ENCODE data around the gene GRK1. TPM values are rescaled to one million over a fixed set of nuclear protein-coding genes. Genes with fewer than 3 reads are reported as not detected.

GRK1 gene
- total RNA-seq, 1 experiment from 2014 or later = not detected

- no peak overlapping the region for H3K4me2 ChIP-seq (ENCODE audit: low read depth, low read length, poor library complexity, severe bottlenecking)
- H3K36me3 ChIP-seq (ENCODE audit: insufficient read depth, low read length) = no peaks in the 10 kb centered on the region
- no peaks in the 10 kb centered on the region for H3K27me3 ChIP-seq (ENCODE audit: low read length)
- no peak overlapping the region for H3K9ac ChIP-seq (ENCODE audit: low read length)
- H3K9me2 ChIP-seq (replicated peaks; ENCODE audit: insufficient read depth, low read length) = no peaks in the 10 kb centered on the region
- no peak for DNase-seq
- H3K4me3 ChIP-seq (ENCODE audit: low read length) = no peak overlapping the region
- H3K27ac ChIP-seq (ENCODE audit: low read length) = no peak overlapping the region
- no peaks in the 10 kb centered on the region for H3K9me3 ChIP-seq (ENCODE audit: low read length)
- no peaks in the 10 kb centered on the region for H3K79me2 ChIP-seq (ENCODE audit: low read length)
- H4K20me1 ChIP-seq (ENCODE audit: insufficient read depth, low read depth, low read length) = no peaks in the 10 kb centered on the region
- no peak overlapping the region for H2AFZ ChIP-seq (ENCODE audit: low read length)
- peaks cover 5% of the 10 kb centered on the region for H3K4me1 ChIP-seq (ENCODE audit: low read length)
Observed at GRCh38 chr13:113784645-113785024, 117.6 kb downstream of the GRK1 start.

DNA sequence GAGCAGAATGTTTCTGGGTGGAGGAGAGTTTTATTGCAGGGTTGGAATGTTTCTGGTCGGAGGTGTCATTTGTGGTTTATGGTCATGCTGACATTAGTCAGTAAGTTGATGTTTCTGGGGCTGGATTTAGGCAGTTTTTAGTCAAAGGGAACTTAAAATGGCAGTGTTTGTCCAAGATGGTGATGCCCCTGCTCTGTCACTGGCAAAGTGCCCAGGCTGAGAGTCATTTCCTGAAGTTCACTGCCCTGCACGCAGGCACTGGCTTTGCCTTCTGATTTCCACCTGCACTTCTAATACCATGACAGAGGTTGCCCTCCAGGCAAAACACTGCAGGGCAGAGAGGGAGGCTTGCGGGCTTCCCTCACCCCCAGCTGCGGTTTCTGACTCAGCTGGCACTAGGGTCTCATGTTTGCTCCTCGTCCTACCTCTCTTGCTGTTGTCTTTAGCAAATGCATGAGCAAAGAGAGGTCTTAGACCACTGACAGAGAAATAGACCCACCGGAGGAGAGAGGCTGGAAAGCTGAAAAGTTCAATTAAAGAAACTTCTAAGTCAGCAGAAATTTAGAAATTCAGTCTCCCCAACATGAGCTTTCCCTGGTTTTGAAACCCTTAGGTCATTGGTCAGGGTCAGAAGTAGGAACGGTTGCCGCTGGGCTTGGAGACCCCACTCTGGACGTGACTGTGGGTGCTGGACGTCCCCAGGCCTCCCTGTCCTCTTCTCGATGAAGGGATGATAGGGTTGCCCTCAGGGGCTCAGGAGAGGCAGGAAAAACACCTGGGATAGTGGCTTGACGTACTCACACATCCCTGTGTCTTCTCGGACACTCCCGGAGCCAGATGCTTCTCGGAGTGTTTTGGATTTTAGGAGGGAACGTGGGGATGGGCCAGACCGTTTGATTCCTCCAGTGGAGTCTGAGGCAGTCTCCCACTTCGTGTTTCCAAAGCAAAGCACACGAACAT is 118.3 kb downstream of the GRK1 start:
- Histone ChIP-seq H4K20me1 (ENCODE audit: insufficient read depth, low read depth, low read length) (no peaks in the 10 kb centered on the region), H3K9me3 (ENCODE audit: low read length) (no peaks in the 10 kb centered on the region), H2AFZ (ENCODE audit: low read length) (no peak overlapping the region), H3K4me2 (ENCODE audit: low read depth, low read length, poor library complexity, severe bottlenecking) (no peak overlapping the region), H3K4me1 (ENCODE audit: low read length) (peaks cover 5% of the 10 kb centered on the region), H3K79me2 (ENCODE audit: low read length) (no peaks in the 10 kb centered on the region), H3K36me3 (ENCODE audit: insufficient read depth, low read length) (no peaks in the 10 kb centered on the region), H3K9ac (ENCODE audit: low read length) (no peak overlapping the region), H3K9me2 (replicated peaks; ENCODE audit: insufficient read depth, low read length) (no peaks in the 10 kb centered on the region), H3K4me3 (ENCODE audit: low read length) (no peak overlapping the region), H3K27me3 (ENCODE audit: low read length) (no peaks in the 10 kb centered on the region), H3K27ac (ENCODE audit: low read length) (no peak overlapping the region)
- DNase-seq = no peak

- Histone ChIP-seq H3K4me2 (ENCODE audit: low read depth, low read length, poor library complexity, severe bottlenecking) (no peak overlapping the region), H3K9me2 (replicated peaks; ENCODE audit: insufficient read depth, low read length) (no peaks in the 10 kb centered on the region), H2AFZ (ENCODE audit: low read length) (no peak overlapping the region), H3K27ac (ENCODE audit: low read length) (no peak overlapping the region), H3K4me3 (ENCODE audit: low read length) (no peak overlapping the region), H3K9me3 (ENCODE audit: low read length) (no peaks in the 10 kb centered on the region), H3K36me3 (ENCODE audit: insufficient read depth, low read length) (no peaks in the 10 kb centered on the region), H3K9ac (ENCODE audit: low read length) (no peak overlapping the region), H4K20me1 (ENCODE audit: insufficient read depth, low read depth, low read length) (no peaks in the 10 kb centered on the region), H3K79me2 (ENCODE audit: low read length) (no peaks in the 10 kb centered on the region), H3K4me1 (ENCODE audit: low read length) (peaks cover 5% of the 10 kb centered on the region), H3K27me3 (ENCODE audit: low read length) (no peaks in the 10 kb centered on the region)
- no peak for DNase-seq
Observed at GRCh38 chr13:113786262-113786841, 119.3 kb downstream of the GRK1 start.

Other genes starting within 250 kb of the GRK1 start
- gene ADPRHL1, start 213.7 kb upstream of the GRK1 start, total RNA-seq (2014; rRNA removed; shearing (Covaris generic); ENCODE audit: low replicate concordance) = 8.9 and 10.2 TPM in 2 replicates
- gene DCUN1D2, start 176.5 kb upstream of the GRK1 start, total RNA-seq (2014; rRNA removed; shearing (Covaris generic); ENCODE audit: low replicate concordance) = 26.2 and 31.1 TPM in 2 replicates
- gene TFDP1, start 82.5 kb upstream of the GRK1 start, total RNA-seq (2014; rRNA removed; shearing (Covaris generic); ENCODE audit: low replicate concordance) = 89.2 and 113 TPM in 2 replicates
- not detected in 2 replicates for gene ATP4B, start 9.0 kb upstream of the GRK1 start, total RNA-seq (2014; rRNA removed; shearing (Covaris generic); ENCODE audit: low replicate concordance)
- 0.86 and 1.4 TPM in 2 replicates for gene TMEM255B, start 92.0 kb downstream of the GRK1 start, total RNA-seq (2014; rRNA removed; shearing (Covaris generic); ENCODE audit: low replicate concordance)
- not detected in 2 replicates for gene GAS6, start 196.9 kb downstream of the GRK1 start, total RNA-seq (2014; rRNA removed; shearing (Covaris generic); ENCODE audit: low replicate concordance)

All from Karpas-422 (cell line).